Astrocyte (in vitro differentiated cells and primary cell): ENCODE data around the gene NRAP. TPM values are rescaled to one million over a fixed set of nuclear protein-coding genes. Genes with fewer than 3 reads are reported as not detected.
A peak's percentile ranks its signal among the peaks of the same experiment; 100 is the strongest.

ENCODE experiments used
- DNase-seq: peaks from one replicate; pipeline ENCODE4 v3.0.0-alpha.2; 2010; ENCODE audit warnings: low read depth
- FAIRE-seq: peaks from 2 replicates; lab custom pipeline; 2011; peaks lifted over from hg19 to GRCh38; lab: Jason Lieb, UNC
- H2AFZ ChIP-seq: 2 replicates; pipeline ENCODE4 v1.6.0; 2012; ENCODE audit warnings: low read depth, low read length, inconsistent platforms
- H3K27ac ChIP-seq: 2 replicates; pipeline ENCODE4 v1.5.1; 2011; ENCODE audit warnings: low read depth, low read length, inconsistent platforms
- H3K27me3 ChIP-seq: 2 replicates; pipeline ENCODE4 v1.6.0; 2011; ENCODE audit warnings: low read length, inconsistent platforms; ENCODE audit not compliant: insufficient read depth
- H3K36me3 ChIP-seq: 2 replicates; pipeline ENCODE4 v1.5.1; 2011; ENCODE audit warnings: low read length, inconsistent platforms; ENCODE audit not compliant: insufficient read depth
- H3K4me1 ChIP-seq: 2 replicates; pipeline ENCODE4 v1.5.1; 2011; ENCODE audit warnings: low read length, inconsistent platforms; ENCODE audit not compliant: insufficient read depth
- H3K4me2 ChIP-seq: 2 replicates; pipeline ENCODE4 v1.6.0; 2012; ENCODE audit warnings: low read length, inconsistent platforms
- H3K4me3 ChIP-seq: 2 replicates; pipeline ENCODE4 v1.5.1; 2011; ENCODE audit warnings: low read depth, mild to moderate bottlenecking, low read length, inconsistent platforms; ENCODE audit not compliant: insufficient read depth
- H3K79me2 ChIP-seq: 2 replicates; pipeline ENCODE4 v1.6.0; 2012; ENCODE audit warnings: mild to moderate bottlenecking, low read length, inconsistent platforms; ENCODE audit not compliant: insufficient read depth
- H3K9ac ChIP-seq: 2 replicates; pipeline ENCODE4 v1.6.0; 2012; ENCODE audit warnings: mild to moderate bottlenecking, low read length, inconsistent platforms
- H3K9me3 ChIP-seq: 2 replicates; pipeline ENCODE4 v1.5.1; 2012; ENCODE audit warnings: low read depth, mild to moderate bottlenecking, low read length, inconsistent platforms; ENCODE audit not compliant: insufficient read depth
- H4K20me1 ChIP-seq: 2 replicates; pipeline ENCODE4 v1.6.0; 2012; ENCODE audit warnings: low read length, inconsistent platforms; ENCODE audit not compliant: insufficient read depth
- H3K27ac Mint-ChIP-seq: one replicate; pipeline ENCODE4 v1.8.0; 2021; ENCODE audit warnings: mild to moderate bottlenecking, mixed read lengths; ENCODE audit not compliant: unreplicated experiment
- H3K27me3 Mint-ChIP-seq: one replicate; pipeline ENCODE4 v1.8.0; 2021; ENCODE audit warnings: low read depth, mixed read lengths; ENCODE audit not compliant: unreplicated experiment
- H3K36me3 Mint-ChIP-seq: one replicate; pipeline ENCODE4 v1.8.0; 2021; ENCODE audit warnings: low read depth, mixed read lengths; ENCODE audit not compliant: unreplicated experiment
- H3K4me1 Mint-ChIP-seq: one replicate; pipeline ENCODE4 v1.8.0; 2021; ENCODE audit warnings: low read depth, mixed read lengths; ENCODE audit not compliant: unreplicated experiment
- H3K4me3 Mint-ChIP-seq: one replicate; pipeline ENCODE4 v1.8.0; 2021; ENCODE audit warnings: mild to moderate bottlenecking, moderate library complexity, mixed read lengths; ENCODE audit not compliant: unreplicated experiment
- H3K9me3 Mint-ChIP-seq: one replicate; pipeline ENCODE4 v1.8.0; 2021; ENCODE audit warnings: mild to moderate bottlenecking, mixed read lengths; ENCODE audit not compliant: unreplicated experiment
- EZH2 ChIP-seq: IDR thresholded peaks from 2 replicates; pipeline ENCODE4 v1.6.1; 2012; ENCODE audit warnings: mild to moderate bottlenecking, low read length, inconsistent platforms; ENCODE audit not compliant: insufficient read depth
- total RNA-seq: library from RNA; stranded (reverse); gene quantifications from 2 replicates; pipeline ENCODE4 v1.2.1, GENCODE V29; 2021
- TF ChIP-seq, protein P1 (sequence below): IDR thresholded peaks from 2 replicates; pipeline ENCODE4 v1.5.1; 2011; ENCODE audit warnings: low read depth, mild to moderate bottlenecking, inconsistent platforms, low read length, moderate library complexity; ENCODE audit not compliant: insufficient read depth

The NRAP gene
- total RNA-seq, 1 donor from 2014 or later = not detected

DNA sequence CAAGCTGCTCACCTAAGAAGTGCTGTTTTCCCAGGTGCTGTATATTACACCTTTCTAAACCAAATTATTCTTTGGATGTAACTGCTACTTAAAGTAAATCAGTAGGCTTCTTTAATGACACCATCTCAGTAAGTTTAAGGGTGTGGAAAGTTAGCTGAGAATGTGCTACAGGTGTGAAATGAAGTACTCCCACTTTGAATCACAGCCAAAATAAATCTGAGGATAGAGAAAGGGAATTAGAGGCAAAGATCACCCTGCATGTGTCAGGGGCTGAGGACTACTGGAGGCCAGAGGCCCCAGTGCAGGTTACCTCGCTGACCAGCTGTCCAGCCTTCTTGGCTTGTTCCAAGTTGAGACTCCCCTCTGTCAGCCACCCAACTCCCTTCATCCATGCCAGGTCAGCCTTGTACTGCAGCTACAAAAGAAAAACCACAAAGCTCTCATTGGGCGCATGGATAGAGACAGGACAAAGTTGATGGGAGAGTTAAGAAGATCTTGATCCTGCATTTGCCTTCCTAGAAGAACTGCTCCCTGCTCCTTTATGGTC is 35.2 kb downstream of the NRAP start:
- peaks cover 3% of the 10 kb centered on the region for H3K9me3 Mint-ChIP-seq
- H3K4me1 Mint-ChIP-seq = peaks cover 5% of the 10 kb centered on the region
- no peak overlapping the region for H3K9ac ChIP-seq
- H3K4me3 ChIP-seq = no peak overlapping the region
- no peaks in the 10 kb centered on the region for H4K20me1 ChIP-seq
- H3K4me3 Mint-ChIP-seq = no peak overlapping the region
- no peak overlapping the region for H3K27ac ChIP-seq
- H3K79me2 ChIP-seq = no peaks in the 10 kb centered on the region
- no peak overlapping the region for H3K27ac Mint-ChIP-seq
- H2AFZ ChIP-seq = no peak overlapping the region
- H3K36me3 Mint-ChIP-seq = peaks cover 2% of the 10 kb centered on the region
- H3K9me3 ChIP-seq = no peaks in the 10 kb centered on the region
- no peak overlapping the region for H3K4me2 ChIP-seq
- H3K36me3 ChIP-seq = no peaks in the 10 kb centered on the region
- peaks cover 26% of the 10 kb centered on the region for H3K27me3 Mint-ChIP-seq
- no peaks in the 10 kb centered on the region for H3K4me1 ChIP-seq
- H3K27me3 ChIP-seq = peaks cover 9% of the 10 kb centered on the region
- no peak for FAIRE-seq
- no peak for DNase-seq
- TF ChIP-seq EZH2 = no peak
- TF ChIP-seq, protein P1, sequence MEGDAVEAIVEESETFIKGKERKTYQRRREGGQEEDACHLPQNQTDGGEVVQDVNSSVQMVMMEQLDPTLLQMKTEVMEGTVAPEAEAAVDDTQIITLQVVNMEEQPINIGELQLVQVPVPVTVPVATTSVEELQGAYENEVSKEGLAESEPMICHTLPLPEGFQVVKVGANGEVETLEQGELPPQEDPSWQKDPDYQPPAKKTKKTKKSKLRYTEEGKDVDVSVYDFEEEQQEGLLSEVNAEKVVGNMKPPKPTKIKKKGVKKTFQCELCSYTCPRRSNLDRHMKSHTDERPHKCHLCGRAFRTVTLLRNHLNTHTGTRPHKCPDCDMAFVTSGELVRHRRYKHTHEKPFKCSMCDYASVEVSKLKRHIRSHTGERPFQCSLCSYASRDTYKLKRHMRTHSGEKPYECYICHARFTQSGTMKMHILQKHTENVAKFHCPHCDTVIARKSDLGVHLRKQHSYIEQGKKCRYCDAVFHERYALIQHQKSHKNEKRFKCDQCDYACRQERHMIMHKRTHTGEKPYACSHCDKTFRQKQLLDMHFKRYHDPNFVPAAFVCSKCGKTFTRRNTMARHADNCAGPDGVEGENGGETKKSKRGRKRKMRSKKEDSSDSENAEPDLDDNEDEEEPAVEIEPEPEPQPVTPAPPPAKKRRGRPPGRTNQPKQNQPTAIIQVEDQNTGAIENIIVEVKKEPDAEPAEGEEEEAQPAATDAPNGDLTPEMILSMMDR = no peak

DNA sequence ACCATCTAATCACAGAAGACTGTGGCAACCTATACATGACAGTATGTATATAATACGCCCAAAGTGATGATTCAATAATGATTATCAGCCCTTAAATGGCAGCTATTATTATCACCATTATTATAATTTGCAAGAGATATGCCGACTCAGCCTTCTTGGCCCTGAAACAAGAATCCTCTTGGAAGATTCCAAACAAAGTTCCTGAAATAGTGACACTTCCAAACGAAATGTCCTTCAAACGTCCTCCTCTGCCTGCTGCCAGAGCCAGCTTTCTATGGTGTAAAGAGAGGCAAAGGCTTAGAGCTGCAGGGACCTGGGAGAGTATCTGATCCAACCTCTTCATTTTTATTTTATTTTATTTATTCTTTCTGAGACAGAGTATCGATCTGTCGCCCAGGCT is 36.0 kb downstream of the NRAP start:
- Histone ChIP-seq H4K20me1 (no peaks in the 10 kb centered on the region), H2AFZ (no peak overlapping the region), H3K9me3 (no peaks in the 10 kb centered on the region), H3K9ac (no peak overlapping the region), H3K4me3 (no peak overlapping the region), H3K79me2 (no peaks in the 10 kb centered on the region), H3K27ac (no peak overlapping the region), H3K36me3 (no peaks in the 10 kb centered on the region), H3K4me1 (no peaks in the 10 kb centered on the region), H3K4me2 (no peak overlapping the region), H3K27me3 (peaks cover 13% of the 10 kb centered on the region)
- FAIRE-seq (no peak), DNase-seq (no peak)
- H3K4me3 Mint-ChIP-seq = no peak overlapping the region
- H3K9me3 Mint-ChIP-seq = peaks cover 3% of the 10 kb centered on the region
- H3K27me3 Mint-ChIP-seq = peaks cover 33% of the 10 kb centered on the region
- H3K27ac Mint-ChIP-seq = no peak overlapping the region
- peaks cover 2% of the 10 kb centered on the region for H3K36me3 Mint-ChIP-seq
- peaks cover 5% of the 10 kb centered on the region for H3K4me1 Mint-ChIP-seq
- TF ChIP-seq, protein P1 = no peak
- TF ChIP-seq EZH2 = no peak

DNA sequence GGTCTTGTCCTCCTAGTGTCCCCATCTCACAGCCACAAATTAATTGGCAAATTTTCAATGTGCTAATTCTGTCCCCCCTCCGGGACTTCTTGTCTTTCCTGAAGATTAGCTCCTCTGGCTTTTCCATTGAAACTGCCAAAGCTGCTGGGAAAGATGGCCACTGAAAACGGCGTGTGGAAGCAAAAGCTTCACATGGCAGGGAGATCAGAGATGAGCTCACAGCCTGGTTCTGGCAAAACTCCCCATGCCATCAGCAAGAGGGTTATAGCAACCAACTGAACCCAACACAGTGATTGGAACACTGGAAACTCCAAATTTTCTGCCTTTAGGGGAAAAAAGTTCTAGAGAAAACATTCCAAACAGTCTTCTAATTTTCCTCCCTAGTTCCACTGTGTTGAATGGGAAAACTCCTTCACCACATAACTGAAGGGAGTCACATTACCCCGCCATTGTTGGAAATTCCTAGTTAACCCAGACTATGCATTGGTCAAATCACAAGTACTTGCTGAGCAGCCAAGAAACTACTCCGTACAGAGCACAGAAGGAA is 37.0 kb downstream of the NRAP start:
- peaks cover 5% of the 10 kb centered on the region for H3K4me1 Mint-ChIP-seq
- H3K4me3 ChIP-seq = no peak overlapping the region
- H3K27me3 Mint-ChIP-seq = peaks cover 36% of the 10 kb centered on the region
- H3K4me3 Mint-ChIP-seq = no peak overlapping the region
- no peaks in the 10 kb centered on the region for H3K36me3 ChIP-seq
- peaks cover 2% of the 10 kb centered on the region for H3K36me3 Mint-ChIP-seq
- no peak overlapping the region for H3K4me2 ChIP-seq
- FAIRE-seq (no peak), DNase-seq (peak; percentile 23)
- H2AFZ ChIP-seq = no peak overlapping the region
- no peaks in the 10 kb centered on the region for H4K20me1 ChIP-seq
- H3K9me3 ChIP-seq = no peaks in the 10 kb centered on the region
- H3K79me2 ChIP-seq = no peaks in the 10 kb centered on the region
- H3K27me3 ChIP-seq = peaks cover 20% of the 10 kb centered on the region
- H3K27ac ChIP-seq = no peak overlapping the region
- H3K4me1 ChIP-seq = no peaks in the 10 kb centered on the region
- no peak overlapping the region for H3K27ac Mint-ChIP-seq
- peaks cover 3% of the 10 kb centered on the region for H3K9me3 Mint-ChIP-seq
- no peak overlapping the region for H3K9ac ChIP-seq
- TF ChIP-seq, protein P1 = no peak
- TF ChIP-seq EZH2 = no peak
